MCF 10A (cell line): ENCODE measurements around the gene RGS10. TPM values are rescaled to one million over a fixed set of nuclear protein-coding genes. Genes with fewer than 3 reads are reported as not detected.

Experiments
- BruUV-seq: library from RNA; stranded (reverse); fragments of 400-500 nt; replicated peaks from 2 replicates; lab custom pipeline; 2021; lab: Mats Ljungman, UMichigan
- CTCF ChIA-PET: fragments of 300-600 bp; sonication (Branson Sonifier 250); formaldehyde crosslinking; extraction: SDS; loops from one replicate; lab custom pipeline; 2021; ENCODE audit warnings: antibody characterized with exemption, inconsistent platforms; lab: Yijun Ruan, JAX
- POLR2A ChIA-PET: fragments of 300-600, 350-650 bp; sonication (Branson Sonifier 250); formaldehyde crosslinking; extraction: SDS; loops from one replicate; lab custom pipeline; 2020; ENCODE audit warnings: antibody characterized with exemption, inconsistent platforms; lab: Yijun Ruan, JAX
- DNase-seq: peaks from one replicate; pipeline ENCODE4 v3.0.0-alpha.2; 2018; ENCODE audit not compliant: unreplicated experiment
- H3K27ac Mint-ChIP-seq: one replicate; pipeline ENCODE4 v1.8.0; 2022; ENCODE audit warnings: mild to moderate bottlenecking, low read depth, mixed read lengths; ENCODE audit not compliant: unreplicated experiment
- H3K27me3 Mint-ChIP-seq: one replicate; pipeline ENCODE4 v1.8.0; 2022; ENCODE audit warnings: mixed read lengths; ENCODE audit not compliant: insufficient read depth, unreplicated experiment
- H3K36me3 Mint-ChIP-seq: one replicate; pipeline ENCODE4 v1.8.0; 2022; ENCODE audit warnings: mild to moderate bottlenecking, moderate library complexity, mixed read lengths; ENCODE audit not compliant: insufficient read depth, unreplicated experiment
- H3K4me1 Mint-ChIP-seq: one replicate; pipeline ENCODE4 v1.8.0; 2022; ENCODE audit warnings: mixed read lengths; ENCODE audit not compliant: insufficient read depth, unreplicated experiment
- H3K4me3 Mint-ChIP-seq: one replicate; pipeline ENCODE4 v1.8.0; 2022; ENCODE audit warnings: mild to moderate bottlenecking, moderate library complexity, mixed read lengths; ENCODE audit not compliant: unreplicated experiment
- H3K9me3 Mint-ChIP-seq: one replicate; pipeline ENCODE4 v1.8.0; 2022; ENCODE audit warnings: mixed read lengths; ENCODE audit not compliant: unreplicated experiment
- intact Hi-C: fragments of 100-400 bp; cut with micrococcal nuclease; formaldehyde crosslinking; loops from 2 replicates; pipeline ENCODE4 v1.14.1; 2022
- total RNA-seq: library from RNA; stranded (reverse); gene quantifications from 2 replicates; pipeline ENCODE4 v1.2.3, GENCODE V29; 2022
- TF ChIP-seq, protein P1 (sequence below): fragments of 200-600 bp; IDR thresholded peaks from one replicate; pipeline ENCODE4 v1.8.0; 2022; ENCODE audit warnings: antibody characterized with exemption, mild to moderate bottlenecking; ENCODE audit not compliant: unreplicated experiment

The RGS10 gene
- total RNA-seq, 1 experiment from 2014 or later = 26.0 TPM

DNA sequence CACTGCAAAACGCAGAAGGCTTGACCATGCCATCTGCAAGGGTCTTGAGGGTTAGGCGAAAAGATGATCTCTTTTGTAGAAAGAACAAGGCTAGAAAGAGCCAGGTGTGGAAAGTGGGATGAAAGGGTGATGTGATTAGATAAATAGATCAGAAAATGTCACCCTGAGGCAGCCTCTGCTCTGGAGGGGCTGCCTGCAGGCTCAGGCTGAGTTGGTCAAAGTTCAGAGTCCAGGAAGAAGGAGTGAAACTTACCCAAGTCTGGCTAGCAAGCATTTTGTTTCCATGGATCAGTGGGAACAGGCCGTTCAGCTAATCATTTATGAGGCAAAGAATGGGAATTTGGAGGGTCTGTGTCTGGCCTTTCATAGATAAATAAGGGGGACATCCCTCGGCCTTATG, 79.7 kb downstream of the RGS10 start:
- ChIA-PET POLR2A (no interaction called here), CTCF (interaction anchor here (1.2 kb wide), 1 partner anchor 17 kb away, joined by 4 read pairs; no protein-coding TSS in a partner anchor)
- H3K4me3 Mint-ChIP-seq = no peak overlapping the region
- no peaks in the 10 kb centered on the region for H3K9me3 Mint-ChIP-seq
- no TSS peak for BruUV-seq
- H3K27ac Mint-ChIP-seq = no peak overlapping the region
- peaks cover 34% of the 10 kb centered on the region for H3K27me3 Mint-ChIP-seq
- intact Hi-C loops = no loop called here
- TF ChIP-seq, protein P1, sequence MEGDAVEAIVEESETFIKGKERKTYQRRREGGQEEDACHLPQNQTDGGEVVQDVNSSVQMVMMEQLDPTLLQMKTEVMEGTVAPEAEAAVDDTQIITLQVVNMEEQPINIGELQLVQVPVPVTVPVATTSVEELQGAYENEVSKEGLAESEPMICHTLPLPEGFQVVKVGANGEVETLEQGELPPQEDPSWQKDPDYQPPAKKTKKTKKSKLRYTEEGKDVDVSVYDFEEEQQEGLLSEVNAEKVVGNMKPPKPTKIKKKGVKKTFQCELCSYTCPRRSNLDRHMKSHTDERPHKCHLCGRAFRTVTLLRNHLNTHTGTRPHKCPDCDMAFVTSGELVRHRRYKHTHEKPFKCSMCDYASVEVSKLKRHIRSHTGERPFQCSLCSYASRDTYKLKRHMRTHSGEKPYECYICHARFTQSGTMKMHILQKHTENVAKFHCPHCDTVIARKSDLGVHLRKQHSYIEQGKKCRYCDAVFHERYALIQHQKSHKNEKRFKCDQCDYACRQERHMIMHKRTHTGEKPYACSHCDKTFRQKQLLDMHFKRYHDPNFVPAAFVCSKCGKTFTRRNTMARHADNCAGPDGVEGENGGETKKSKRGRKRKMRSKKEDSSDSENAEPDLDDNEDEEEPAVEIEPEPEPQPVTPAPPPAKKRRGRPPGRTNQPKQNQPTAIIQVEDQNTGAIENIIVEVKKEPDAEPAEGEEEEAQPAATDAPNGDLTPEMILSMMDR = no peak
- no peak for DNase-seq
- no peaks in the 10 kb centered on the region for H3K36me3 Mint-ChIP-seq
- no peaks in the 10 kb centered on the region for H3K4me1 Mint-ChIP-seq

DNA sequence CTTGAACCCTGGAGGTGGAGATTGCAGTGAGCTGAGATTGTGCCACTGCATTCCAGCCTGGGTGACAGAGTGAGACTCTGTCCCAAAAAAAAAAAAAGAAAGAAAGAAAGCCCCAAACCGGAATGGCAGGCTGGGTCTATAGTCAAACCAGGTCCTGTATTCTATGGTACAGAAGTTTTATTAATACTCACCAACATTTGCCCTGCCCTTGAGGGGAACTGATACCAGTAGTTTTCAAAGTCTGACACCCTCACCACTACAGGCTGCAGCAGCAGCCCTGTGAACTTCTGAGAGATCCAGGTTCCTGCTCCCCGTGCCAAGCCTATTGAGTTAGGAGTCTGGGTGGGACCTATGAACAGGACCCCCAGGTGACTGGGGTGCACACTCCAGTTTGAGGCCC, 80.6 kb downstream of the RGS10 start:
- H3K4me3 Mint-ChIP-seq = no peak overlapping the region
- intact Hi-C loops = no loop called here
- no peak for DNase-seq
- no TSS peak for BruUV-seq
- H3K27me3 Mint-ChIP-seq = peaks cover 34% of the 10 kb centered on the region
- H3K9me3 Mint-ChIP-seq = no peaks in the 10 kb centered on the region
- ChIA-PET POLR2A (no interaction called here), CTCF (no interaction called here)
- H3K27ac Mint-ChIP-seq = no peak overlapping the region
- no peaks in the 10 kb centered on the region for H3K36me3 Mint-ChIP-seq
- H3K4me1 Mint-ChIP-seq = no peaks in the 10 kb centered on the region
- TF ChIP-seq, protein P1 = no peak

DNA sequence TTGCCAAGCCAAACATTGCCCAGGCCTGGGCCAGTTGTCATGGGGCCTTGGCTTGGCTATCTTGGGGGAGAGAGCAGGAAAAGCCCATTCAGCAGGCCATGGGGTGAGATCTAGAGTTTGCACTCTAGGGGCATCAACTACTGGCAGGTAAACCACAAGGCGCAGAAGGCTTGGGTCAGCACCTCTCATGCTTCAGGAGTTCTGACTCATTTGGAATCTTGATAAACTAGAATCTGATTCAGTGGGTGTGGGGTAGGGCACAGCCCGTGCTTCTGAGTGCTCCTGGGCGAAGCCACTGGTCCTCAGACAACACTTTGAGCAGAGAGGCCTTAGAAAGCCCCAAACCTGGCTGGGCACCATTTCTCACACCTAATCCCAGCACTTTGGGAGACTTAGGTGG, 81.1 kb downstream of the RGS10 start:
- intact Hi-C loops = no loop called here
- TF ChIP-seq, protein P1 = no peak
- CTCF ChIA-PET = no interaction called here

DNA sequence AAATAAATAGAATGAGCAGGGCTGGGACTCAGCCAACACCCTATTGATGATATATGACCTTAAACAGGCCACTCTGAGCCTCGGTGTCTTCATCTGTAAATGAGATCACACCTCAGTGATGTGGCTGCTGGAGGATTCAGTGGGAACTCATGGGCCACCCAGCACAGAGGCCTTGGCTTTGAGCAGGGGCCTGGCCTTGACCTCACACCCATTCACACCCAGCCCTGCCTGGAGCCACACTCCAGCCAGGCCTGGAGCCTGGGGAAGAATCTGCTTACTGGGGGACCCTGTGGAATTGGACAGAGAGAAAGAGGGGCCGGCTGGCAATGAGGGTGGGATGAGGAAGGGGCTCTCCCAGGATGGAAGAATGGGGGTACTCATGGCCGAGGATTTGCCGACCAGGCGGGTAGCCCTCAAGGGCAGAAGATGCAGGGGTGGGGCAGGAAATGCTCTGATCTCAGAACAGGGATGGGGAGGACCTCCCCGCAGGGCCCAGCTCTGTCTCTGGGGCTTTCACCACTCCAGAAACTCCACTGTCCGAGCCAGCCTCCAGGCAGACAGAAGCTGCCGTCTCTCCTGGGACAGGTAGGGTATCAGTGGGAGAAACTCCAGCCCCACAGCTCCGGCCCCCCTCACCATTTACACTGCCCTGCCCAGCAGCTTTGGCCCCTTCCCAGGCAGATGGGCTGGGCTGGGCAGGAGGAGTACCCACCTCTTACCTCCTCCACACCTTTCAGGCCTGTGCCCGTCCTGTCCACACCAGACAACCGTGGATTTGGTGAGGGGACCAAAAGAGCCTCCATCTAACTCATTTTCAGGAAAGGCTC, 81.9 kb downstream of the RGS10 start:
- CTCF ChIA-PET = interaction anchor here (0.6 to 1.0 kb wide), 2 partner anchors 9 to 253 kb away, joined by 3 read pairs; partner anchors contain the start of gene GRK5
- BruUV-seq = no TSS peak

More for the DNA sequence above, 81.1 kb downstream of the RGS10 start:
- Mint-ChIP-seq H3K36me3 (no peaks in the 10 kb centered on the region), H3K27me3 (peaks cover 34% of the 10 kb centered on the region), H3K4me3 (no peak overlapping the region), H3K4me1 (no peaks in the 10 kb centered on the region), H3K27ac (no peak overlapping the region), H3K9me3 (no peaks in the 10 kb centered on the region)
- no TSS peak for BruUV-seq
- no peak for DNase-seq
- POLR2A ChIA-PET = no interaction called here

More for the DNA sequence above, 81.9 kb downstream of the RGS10 start:
- Mint-ChIP-seq H3K9me3 (no peaks in the 10 kb centered on the region), H3K4me3 (no peak overlapping the region), H3K4me1 (no peaks in the 10 kb centered on the region), H3K27me3 (peaks cover 31% of the 10 kb centered on the region), H3K36me3 (no peaks in the 10 kb centered on the region), H3K27ac (no peak overlapping the region)
- POLR2A ChIA-PET = no interaction called here
- DNase-seq = no peak
- intact Hi-C loops = no loop called here
- TF ChIP-seq, protein P1 = no peak
